Lower leg skin (tissue), 4 donors: ENCODE results near the gene PPFIBP2. TPM values are rescaled to one million over a fixed set of nuclear protein-coding genes. Genes with fewer than 3 reads are reported as not detected.

ENCODE experiments used
- DNase-seq, 2 donors: peaks; one replicate each; pipeline ENCODE4 v3.0.0-alpha.2; 2019; ENCODE audit warnings: low spot score in 2 of 2
- H3K4me3 ChIP-seq: fragments of 200-600 bp; sonication (generic); 2 replicates; pipeline ENCODE4 v1.5.1; 2017; ENCODE audit warnings: mild to moderate bottlenecking, low read depth; ENCODE audit not compliant: poor library complexity, severe bottlenecking
- POLR2A ChIP-seq, 2 donors: fragments of 450-650 bp; IDR thresholded peaks; one replicate each; pipeline ENCODE4 v1.6.1; 2016 to 2017; ENCODE audit warnings: antibody characterized with exemption in 2 of 2, mild to moderate bottlenecking in 1 of 2, moderate library complexity in 1 of 2
- WGBS, 2 donors: methylation state at CpG; one replicate each; pipeline ENCODE4 v1.1.5; 2018; 5-methylcytosine and 5-hydroxymethylcytosine counted together
- intact Hi-C: fragments of 100-400 bp; cut with DNase I; formaldehyde crosslinking; loops from one replicate; pipeline ENCODE4 v1.15.0; 2023; ENCODE audit warnings: low total_unique reads
- total RNA-seq, 4 donors: library from RNA; depleted of rRNA; stranded (reverse); fragments of >200 nt; gene quantifications; one replicate each; pipeline ENCODE4 v1.1.0, GENCODE V29; 2016
- TF ChIP-seq, protein P1 (sequence below), 3 donors: fragments of 450-650 bp; IDR thresholded peaks; one replicate each; pipeline ENCODE4 v1.5.1; 2016; ENCODE audit warnings: antibody characterized with exemption in 3 of 3, mild to moderate bottlenecking in 3 of 3, moderate library complexity in 2 of 3

PPFIBP2 gene
- total RNA-seq, 4 donors from 2014 or later: 56.6 to 87.1 (median 69.5) TPM

DNA sequence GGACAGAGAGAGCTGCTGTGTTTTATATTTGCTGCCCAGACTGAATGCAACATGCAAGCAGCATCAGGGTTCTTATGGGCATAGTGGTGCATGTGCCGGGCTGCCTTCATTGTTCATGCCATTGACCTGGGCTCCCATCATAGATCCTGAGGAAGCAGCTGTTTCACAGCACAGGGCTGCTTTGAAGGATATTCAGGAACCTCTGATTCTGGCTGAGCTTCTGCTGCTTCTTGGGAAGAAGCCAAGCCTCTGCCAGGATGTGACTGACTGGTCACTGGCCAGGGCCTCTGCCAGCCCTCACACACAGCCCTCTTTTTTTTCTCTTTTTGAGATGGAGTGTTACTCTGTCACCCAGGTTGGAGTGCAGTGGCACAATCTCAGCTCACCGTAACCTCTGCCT lies 116.2 kb downstream of the PPFIBP2 start:
- intact Hi-C loops: no loop called here
- H3K4me3 ChIP-seq: no peak overlapping the region
- DNase-seq: no peak
- 91 to 93% methylated on average over 2 of the region's 2 CpGs for WGBS, 2 donors
- no peak for TF ChIP-seq POLR2A (IDR thresholded peaks at IDR 0.05)

DNA sequence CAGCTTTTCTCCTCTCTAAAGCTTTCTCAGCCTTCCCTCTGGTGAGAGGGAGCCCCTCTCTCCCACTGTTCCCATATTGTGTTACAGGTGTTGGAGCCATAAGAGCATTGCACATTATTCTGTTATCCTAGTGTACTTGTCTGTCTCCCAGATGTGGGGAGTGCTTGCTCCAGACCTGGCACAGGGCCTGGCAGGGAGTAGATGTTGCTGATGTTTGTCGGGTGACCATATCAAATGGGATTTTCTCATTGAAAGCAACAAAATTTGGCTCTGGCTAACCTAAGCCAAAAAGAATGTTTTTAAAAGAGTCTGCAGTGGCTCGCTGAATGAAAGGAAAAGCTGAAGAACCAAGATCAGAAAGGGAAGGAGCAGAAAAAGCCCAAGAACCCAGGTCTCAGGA lies 118.4 kb downstream of the PPFIBP2 start:
- intact Hi-C loops: no loop called here
- WGBS, 2 donors: 51 to 83% methylated on average over 2 of the region's 2 CpGs
- TF ChIP-seq, protein P1, sequence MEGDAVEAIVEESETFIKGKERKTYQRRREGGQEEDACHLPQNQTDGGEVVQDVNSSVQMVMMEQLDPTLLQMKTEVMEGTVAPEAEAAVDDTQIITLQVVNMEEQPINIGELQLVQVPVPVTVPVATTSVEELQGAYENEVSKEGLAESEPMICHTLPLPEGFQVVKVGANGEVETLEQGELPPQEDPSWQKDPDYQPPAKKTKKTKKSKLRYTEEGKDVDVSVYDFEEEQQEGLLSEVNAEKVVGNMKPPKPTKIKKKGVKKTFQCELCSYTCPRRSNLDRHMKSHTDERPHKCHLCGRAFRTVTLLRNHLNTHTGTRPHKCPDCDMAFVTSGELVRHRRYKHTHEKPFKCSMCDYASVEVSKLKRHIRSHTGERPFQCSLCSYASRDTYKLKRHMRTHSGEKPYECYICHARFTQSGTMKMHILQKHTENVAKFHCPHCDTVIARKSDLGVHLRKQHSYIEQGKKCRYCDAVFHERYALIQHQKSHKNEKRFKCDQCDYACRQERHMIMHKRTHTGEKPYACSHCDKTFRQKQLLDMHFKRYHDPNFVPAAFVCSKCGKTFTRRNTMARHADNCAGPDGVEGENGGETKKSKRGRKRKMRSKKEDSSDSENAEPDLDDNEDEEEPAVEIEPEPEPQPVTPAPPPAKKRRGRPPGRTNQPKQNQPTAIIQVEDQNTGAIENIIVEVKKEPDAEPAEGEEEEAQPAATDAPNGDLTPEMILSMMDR (IDR thresholded peaks at IDR 0.05): no peak
- no peak for TF ChIP-seq POLR2A (IDR thresholded peaks at IDR 0.05)
- no peak overlapping the region for H3K4me3 ChIP-seq
- no peak for DNase-seq

DNA sequence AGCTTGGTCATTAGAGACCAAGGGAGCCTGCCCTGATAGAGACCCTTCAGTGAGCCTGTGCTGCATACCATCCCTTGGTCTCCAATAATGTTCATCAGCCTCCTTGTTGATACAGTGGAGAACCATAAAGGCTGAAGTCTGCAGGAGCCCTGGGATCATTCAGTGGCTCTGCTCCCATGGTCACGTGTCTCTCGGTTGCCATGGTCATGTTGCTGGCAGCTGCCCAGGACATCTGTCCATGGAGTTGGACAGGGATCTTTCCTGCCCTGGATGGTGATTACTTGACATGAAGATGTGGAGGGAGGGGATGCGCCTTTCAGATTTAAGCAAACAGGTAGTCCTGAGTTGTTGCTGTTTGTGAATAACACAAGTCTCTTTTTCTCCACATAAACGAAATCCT lies 121.3 kb downstream of the PPFIBP2 start:
- DNase-seq: no peak
- intact Hi-C loops: no loop called here
- TF ChIP-seq, protein P1 (IDR thresholded peaks at IDR 0.05): no peak
- TF ChIP-seq POLR2A (IDR thresholded peaks at IDR 0.05): no peak
- WGBS, 2 donors: 78 to 91% methylated on average over 4 of the region's 4 CpGs
- no peak overlapping the region for H3K4me3 ChIP-seq

DNA sequence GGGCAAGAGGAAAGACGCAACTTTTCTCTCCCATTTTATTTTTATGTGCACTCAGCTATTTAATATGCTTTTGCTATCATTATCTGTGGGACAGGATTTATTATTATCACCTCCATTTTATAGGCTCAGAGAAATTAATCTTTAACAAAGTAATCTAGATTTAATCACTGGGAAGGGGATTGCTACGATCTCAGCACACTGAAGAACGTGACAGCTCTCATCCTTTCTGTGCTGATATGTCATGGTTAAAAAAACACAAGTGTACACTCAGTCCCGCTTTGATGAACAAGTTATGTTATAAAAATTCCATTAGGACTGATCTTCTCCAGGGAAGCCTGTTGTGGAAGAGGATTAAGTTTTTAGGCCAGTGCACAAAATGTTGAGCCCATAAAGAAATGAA lies 121.9 kb downstream of the PPFIBP2 start:
- H3K4me3 ChIP-seq: no peak overlapping the region
- intact Hi-C loops: no loop called here
- 93 to 96% methylated on average over 4 of the region's 4 CpGs for WGBS, 2 donors
- DNase-seq: no peak
- TF ChIP-seq POLR2A (IDR thresholded peaks at IDR 0.05): no peak
- TF ChIP-seq, protein P1 (IDR thresholded peaks at IDR 0.05): no peak

DNA sequence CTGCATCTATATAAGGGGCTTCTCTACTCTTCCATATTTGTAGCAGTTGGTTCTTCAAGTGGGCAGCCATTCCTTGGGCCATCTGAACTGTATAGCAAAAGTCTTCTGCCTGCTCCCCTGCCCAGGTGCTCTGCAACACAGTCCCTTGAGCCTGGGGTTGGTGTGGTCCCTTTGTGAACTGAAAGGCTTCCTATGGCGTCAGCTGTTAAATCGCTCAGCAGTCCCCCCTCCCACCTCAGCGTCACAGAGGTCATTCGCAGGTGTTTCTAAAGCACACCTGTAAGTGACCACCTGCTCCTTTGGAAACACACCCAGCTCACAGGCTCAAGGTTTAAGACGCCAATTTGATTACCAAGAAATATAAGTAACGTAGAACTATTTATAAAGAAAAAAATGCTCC lies 122.6 kb downstream of the PPFIBP2 start:
- intact Hi-C loops: no loop called here
- DNase-seq: peak in 1 of 2 donors; percentile 50
- H3K4me3 ChIP-seq: no peak overlapping the region
- TF ChIP-seq, protein P1 (IDR thresholded peaks at IDR 0.05): no peak
- no peak for TF ChIP-seq POLR2A (IDR thresholded peaks at IDR 0.05)
- WGBS, 2 donors: 77 to 87% methylated on average over 5 to 6 of the region's 6 CpGs

DNA sequence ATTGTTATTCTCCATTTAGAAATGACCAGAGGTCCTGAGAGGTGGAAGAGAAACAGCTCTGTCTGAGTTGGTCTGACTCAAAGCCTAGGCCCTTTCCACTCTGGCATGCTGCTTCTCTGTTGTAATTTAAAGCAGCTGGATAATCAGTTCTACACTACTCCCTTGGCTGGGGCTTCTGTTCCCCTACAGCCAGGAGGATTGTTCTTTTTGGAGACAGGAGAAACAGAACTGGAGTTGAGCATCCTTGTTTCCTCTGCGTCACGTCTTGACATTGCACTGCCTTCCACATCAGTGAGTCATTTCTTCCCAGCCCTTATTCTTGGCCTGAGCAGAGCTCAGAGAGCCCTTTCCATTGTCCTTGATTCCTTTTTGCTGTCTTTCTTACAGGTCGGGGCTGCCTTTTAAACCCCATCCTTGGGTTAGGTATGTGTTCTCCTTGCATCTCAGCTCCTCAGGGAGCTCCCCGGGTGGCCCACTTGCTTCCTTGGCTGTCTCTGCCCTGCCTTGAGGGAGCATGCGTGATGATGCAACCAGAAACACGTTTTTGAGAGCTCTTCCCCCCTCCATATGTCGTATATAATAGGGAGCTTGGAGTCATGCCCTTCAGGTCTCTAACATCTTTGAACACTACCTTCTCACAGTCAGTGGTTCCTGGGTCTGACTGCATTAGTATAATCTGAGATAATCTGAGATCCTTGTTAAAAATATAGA lies 123.8 kb downstream of the PPFIBP2 start:
- 27 to 33% methylated on average over 7 of the region's 7 CpGs for WGBS, 2 donors
- TF ChIP-seq, protein P1 (IDR thresholded peaks at IDR 0.05): no peak
- no peak for TF ChIP-seq POLR2A (IDR thresholded peaks at IDR 0.05)
- no peak overlapping the region for H3K4me3 ChIP-seq
- DNase-seq: peak; percentile 73 to 86
- intact Hi-C loops: no loop called here
